Measurements from ENCODE around the gene CCSER2. TPM values are rescaled to one million over a fixed set of nuclear protein-coding genes. Genes with fewer than 3 reads are reported as not detected.

Gene CCSER2
- total RNA-seq, 1 experiment from 2014 or later = 28.9 TPM

DNA sequence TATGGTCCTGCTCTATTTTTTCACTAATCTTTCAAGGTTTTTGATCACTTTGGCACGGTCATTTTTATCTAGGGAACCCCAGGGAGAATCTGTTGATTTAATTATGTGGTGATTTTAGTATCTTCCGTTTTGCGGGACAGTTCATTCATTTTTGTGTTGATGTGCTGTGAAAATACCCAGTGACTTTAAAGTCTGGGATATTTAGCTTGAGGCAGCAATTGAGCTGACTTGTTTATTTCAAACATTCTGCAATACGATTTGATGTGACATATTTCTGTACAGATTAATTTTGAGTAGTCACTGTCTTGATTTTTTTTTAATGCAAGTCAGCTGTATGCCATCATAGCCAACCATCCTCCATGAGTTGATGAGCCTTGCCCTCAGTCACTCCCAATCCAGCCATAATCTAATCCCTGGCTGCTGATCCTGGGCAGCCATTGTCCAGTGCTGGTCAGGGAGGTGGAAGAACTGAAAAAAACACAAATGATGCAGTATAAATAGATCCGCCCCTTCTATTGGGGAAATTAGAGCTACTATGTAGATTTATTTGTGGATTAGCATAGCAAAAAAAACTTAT lies 183.4 kb downstream of the CCSER2 start:
- ATAC-seq (no peak), DNase-seq (ENCODE audit: low read depth, low spot score) (no peak)
- intact Hi-C loops (cut with micrococcal nuclease) = no loop called here
- Histone ChIP-seq H3K4me2 (ENCODE audit: low read length) (no peak overlapping the region), H3K36me3 (ENCODE audit: control insufficient read depth in 1 of 2, insufficient read depth in 2 of 2, low read length in 2 of 2) (no peaks in the 10 kb centered on the region; a peak in 1 of 4 replicates), H4K20me1 (ENCODE audit: insufficient read depth) (no peaks in the 10 kb centered on the region), H3K27me3 (ENCODE audit: insufficient read depth, low read length) (no peaks in the 10 kb centered on the region), H2AFZ (ENCODE audit: low read depth, low read length, poor library complexity, severe bottlenecking) (no peak overlapping the region), H3K4me3 (replicated peaks in 1 of 2; ENCODE audit: low read depth in 1 of 2, low read length in 2 of 2) (no peak overlapping the region), H3K79me2 (ENCODE audit: insufficient read depth, low read length) (no peaks in the 10 kb centered on the region), H3K4me1 (ENCODE audit: control insufficient read depth in 1 of 2, insufficient read depth in 2 of 2, low read length in 2 of 2) (no peaks in the 10 kb centered on the region), H3K9me3 (ENCODE audit: control insufficient read depth in 1 of 2, insufficient read depth in 1 of 2, low read depth in 1 of 2, low read length in 2 of 2) (no peaks in the 10 kb centered on the region), H3K27ac (ENCODE audit: low read depth, low read length) (no peak overlapping the region), H3K9me2 (ENCODE audit: insufficient read depth) (no peaks in the 10 kb centered on the region), H3K9ac (ENCODE audit: low read length) (no peak overlapping the region)
- POLR2A ChIA-PET = interaction anchor here (1.3 kb wide), 1 partner anchor 14 kb away, joined by 3 read pairs; no protein-coding TSS in a partner anchor
- RAD21 ChIA-PET (ENCODE audit: low non-redundant PET in 1 of 2, low total read pairs in 2 of 2, uncharacterized antibody in 2 of 2, unreplicated experiment in 2 of 2) = no interaction called here
- no TSS peak for BruUV-seq (replicated peaks)
- CTCF ChIA-PET = no interaction called here
- TF ChIP-seq, protein P1, sequence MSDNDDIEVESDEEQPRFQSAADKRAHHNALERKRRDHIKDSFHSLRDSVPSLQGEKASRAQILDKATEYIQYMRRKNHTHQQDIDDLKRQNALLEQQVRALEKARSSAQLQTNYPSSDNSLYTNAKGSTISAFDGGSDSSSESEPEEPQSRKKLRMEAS (IDR thresholded peaks at IDR 0.05) = no peak
- TF ChIP-seq ELF1 (IDR thresholded peaks at IDR 0.05; ENCODE audit: borderline replicate concordance, low read depth) = no peak
- TF ChIP-seq, protein P2, sequence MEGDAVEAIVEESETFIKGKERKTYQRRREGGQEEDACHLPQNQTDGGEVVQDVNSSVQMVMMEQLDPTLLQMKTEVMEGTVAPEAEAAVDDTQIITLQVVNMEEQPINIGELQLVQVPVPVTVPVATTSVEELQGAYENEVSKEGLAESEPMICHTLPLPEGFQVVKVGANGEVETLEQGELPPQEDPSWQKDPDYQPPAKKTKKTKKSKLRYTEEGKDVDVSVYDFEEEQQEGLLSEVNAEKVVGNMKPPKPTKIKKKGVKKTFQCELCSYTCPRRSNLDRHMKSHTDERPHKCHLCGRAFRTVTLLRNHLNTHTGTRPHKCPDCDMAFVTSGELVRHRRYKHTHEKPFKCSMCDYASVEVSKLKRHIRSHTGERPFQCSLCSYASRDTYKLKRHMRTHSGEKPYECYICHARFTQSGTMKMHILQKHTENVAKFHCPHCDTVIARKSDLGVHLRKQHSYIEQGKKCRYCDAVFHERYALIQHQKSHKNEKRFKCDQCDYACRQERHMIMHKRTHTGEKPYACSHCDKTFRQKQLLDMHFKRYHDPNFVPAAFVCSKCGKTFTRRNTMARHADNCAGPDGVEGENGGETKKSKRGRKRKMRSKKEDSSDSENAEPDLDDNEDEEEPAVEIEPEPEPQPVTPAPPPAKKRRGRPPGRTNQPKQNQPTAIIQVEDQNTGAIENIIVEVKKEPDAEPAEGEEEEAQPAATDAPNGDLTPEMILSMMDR (IDR thresholded peaks at IDR 0.05 in 2 of 3, conservative IDR thresholded peaks at IDR 0.05 in 1 of 3; ENCODE audit: borderline replicate concordance in 1 of 3, insufficient read depth in 1 of 3, low read depth in 2 of 3, low read length in 2 of 3) = no peak
- TF ChIP-seq EGR1 (IDR thresholded peaks at IDR 0.05; ENCODE audit: low read depth) = no peak
- no peak for TF ChIP-seq RAD21 (IDR thresholded peaks at IDR 0.05; ENCODE audit: low read depth)
- TF ChIP-seq ZFX (IDR thresholded peaks at IDR 0.05) = no peak
- TF ChIP-seq EZH2phosphoT487 (IDR thresholded peaks at IDR 0.05; ENCODE audit: borderline replicate concordance) = no peak
- no peak for TF ChIP-seq FOSL1 (IDR thresholded peaks at IDR 0.05; ENCODE audit: low read depth)
- no peak for TF ChIP-seq POLR2AphosphoS5 (IDR thresholded peaks at IDR 0.05; ENCODE audit: low read depth, low read length)
- TF ChIP-seq SIN3A (IDR thresholded peaks at IDR 0.05; ENCODE audit: low read depth) = no peak
- no peak for TF ChIP-seq SRF (IDR thresholded peaks at IDR 0.05; ENCODE audit: low read depth)
- no peak for TF ChIP-seq REST (IDR thresholded peaks at IDR 0.05; ENCODE audit: low read depth)
- TF ChIP-seq YY1 (IDR thresholded peaks at IDR 0.05; ENCODE audit: extremely low read depth, insufficient replicate concordance, low read depth, low read length) = no peak
- TF ChIP-seq EZH2 (IDR thresholded peaks at IDR 0.05) = no peak
- no peak for TF ChIP-seq CEBPB (IDR thresholded peaks at IDR 0.05; ENCODE audit: low read depth)
